NCI-H526 (cell line): ENCODE data around the gene ICOS.

ENCODE experiments used
- DNase-seq, 2 experiments: peaks; one replicate each; lab custom pipeline; 2025; lab: John Stamatoyannopoulos, UW

The ICOS gene, protein sequence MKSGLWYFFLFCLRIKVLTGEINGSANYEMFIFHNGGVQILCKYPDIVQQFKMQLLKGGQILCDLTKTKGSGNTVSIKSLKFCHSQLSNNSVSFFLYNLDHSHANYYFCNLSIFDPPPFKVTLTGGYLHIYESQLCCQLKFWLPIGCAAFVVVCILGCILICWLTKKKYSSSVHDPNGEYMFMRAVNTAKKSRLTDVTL

DNA sequence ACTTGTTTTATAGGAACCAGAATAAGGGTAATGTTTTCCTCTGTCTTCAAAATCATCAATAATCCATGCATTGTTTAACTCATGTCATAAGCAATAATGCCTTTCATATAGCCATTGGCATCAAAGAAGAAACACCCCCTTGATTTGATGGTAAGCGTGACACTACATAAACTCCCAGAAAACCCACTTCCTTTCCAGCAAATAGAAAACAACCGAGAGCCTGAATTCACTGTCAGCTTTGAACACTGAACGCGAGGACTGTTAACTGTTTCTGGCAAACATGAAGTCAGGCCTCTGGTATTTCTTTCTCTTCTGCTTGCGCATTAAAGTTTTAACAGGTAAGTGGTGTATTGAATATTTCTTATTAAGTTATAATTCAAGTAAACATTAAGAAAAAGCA is at the start of gene ICOS:
TSS of gene ICOS (plus strand) at position 229 of the 400 bp plus-strand sequence. CDS start at position 281, 52 bp downstream.
- DNase-seq = no peak

DNA sequence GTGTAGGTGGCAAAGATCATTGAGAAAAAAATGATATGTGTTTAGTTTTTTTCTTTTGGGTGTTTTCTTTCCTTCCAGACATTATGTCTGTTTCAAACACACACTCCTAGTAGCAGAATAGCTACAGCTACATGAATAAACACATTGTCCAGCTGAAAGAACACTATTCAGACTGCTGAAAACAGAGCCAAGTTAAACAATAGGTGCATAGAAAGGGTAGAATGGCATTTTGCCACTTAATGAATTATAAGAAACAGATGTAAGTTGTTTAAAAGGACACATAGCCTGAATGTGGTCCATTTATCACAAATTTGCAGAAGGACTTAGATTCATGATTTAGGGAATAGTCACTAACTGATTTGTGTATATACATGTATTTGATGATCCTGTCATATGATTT is 48.9 kb upstream of the ICOS start:
- peak in 1 of 2 experiments; percentile 3 for DNase-seq

DNA sequence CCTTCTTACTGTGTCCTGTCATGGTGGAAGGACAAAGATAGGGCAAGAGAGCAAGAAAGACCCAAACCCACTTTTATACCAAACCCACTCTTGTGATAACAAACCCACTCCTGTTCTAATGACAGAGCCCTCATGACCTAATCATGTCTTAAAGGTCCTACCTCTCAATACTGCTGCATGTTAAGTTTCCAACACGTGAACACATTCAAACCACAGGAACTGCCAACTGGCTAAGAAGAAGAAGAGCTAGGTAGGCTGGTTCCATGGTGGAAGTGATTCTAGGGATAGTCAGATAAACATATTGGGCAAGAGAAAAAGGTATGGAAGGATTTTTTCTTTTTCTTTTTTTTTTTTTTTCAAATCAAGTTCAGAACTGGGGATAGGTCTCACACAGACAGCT is 47.0 kb upstream of the ICOS start:
- DNase-seq = no peak

DNA sequence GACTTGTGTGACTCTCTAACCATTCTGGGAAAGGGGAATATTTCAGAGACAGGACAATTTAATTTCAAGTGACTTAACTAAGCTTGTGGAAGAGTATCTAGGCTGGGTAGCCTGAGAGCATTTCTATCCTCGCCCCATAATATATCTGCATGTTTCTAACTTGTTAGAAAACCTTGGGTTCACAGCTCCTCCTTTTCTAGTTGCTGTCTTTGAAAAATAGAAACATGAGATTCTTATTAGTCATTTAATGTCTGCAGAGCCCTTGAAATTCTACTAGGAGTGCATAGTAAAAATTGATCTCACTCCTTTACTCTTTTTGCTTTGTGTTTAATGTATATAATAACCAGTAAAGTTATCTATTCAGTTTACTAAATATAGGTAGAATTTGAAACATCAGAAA is 46.6 kb upstream of the ICOS start:
- DNase-seq = no peak

DNA sequence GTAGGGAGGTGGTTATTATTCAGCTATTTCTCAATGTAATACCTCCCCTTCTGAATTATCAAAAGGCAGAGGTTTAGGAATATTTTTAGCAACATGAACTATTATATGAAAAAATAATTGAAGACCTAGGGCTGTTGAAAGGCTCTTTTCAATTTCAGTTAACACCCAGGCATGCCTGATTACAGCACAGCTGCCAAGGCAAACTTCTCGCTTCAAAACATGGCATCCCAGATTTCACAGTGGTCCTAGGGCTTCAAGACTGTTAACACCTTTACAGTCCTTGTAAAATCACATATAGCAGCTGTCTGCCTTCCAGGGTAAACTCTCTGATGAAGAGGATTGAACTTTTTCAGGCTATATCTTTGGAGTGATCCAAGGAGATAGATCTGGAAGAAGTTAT is 45.8 kb upstream of the ICOS start:
- no peak for DNase-seq

DNA sequence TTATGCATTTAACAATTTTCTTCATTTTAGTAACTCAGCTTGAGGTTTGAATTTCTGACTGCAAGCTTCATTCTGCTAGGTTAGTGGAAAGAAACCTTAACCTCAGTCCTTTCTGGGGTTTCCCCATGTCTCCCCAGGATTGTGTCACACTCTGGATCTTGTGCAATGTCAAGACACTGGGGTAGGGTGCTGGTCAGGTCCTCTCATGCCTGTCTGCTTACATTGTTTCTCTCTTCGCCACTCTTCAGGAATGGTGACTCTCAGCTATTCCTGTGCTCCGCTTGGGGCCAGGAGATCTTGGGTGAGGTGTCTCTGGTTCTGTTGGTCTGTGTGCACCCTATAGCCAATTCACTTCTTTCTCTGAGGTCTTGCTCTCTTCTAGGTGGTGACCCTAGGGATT is 45.1 kb upstream of the ICOS start:
- no peak for DNase-seq

DNA sequence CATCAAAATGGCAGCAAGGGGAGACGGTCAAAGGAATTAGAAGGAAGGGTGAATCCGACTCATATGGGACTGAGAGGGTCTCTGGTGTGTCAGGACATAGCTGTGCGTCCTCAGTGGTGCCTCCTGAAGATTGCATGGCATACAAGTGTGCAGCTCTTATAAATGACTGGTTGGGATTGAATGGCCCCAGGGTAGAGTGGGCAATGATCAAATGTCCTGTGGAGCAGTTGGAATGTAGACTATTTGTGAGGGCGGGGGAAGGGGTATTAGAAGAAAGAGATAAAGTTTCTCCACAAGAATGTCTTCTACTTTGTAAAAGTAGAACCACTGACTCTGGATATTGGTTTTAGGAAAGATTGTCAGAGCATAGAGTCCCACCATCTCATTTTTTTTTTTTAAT is 44.4 kb upstream of the ICOS start:
- no peak for DNase-seq

DNA sequence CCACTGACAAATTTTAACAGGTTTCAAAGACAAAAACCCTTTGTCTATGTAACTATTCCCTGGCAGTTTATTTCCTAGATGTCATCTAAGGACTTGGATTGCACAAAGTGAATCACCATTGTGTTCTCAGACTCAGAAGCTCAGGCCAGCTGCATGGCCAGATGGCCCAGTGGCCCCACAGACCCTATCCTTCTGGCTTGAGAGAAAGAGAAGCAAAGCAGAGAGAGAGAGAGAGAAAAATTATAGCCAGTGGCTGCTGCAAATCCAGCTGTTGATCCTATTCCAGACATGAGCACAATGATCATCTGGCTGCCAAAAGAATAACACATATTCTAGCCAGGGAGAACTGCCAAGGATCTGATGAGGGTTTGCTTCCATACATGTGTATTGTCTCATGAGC is 43.2 kb upstream of the ICOS start:
- no peak for DNase-seq

DNA sequence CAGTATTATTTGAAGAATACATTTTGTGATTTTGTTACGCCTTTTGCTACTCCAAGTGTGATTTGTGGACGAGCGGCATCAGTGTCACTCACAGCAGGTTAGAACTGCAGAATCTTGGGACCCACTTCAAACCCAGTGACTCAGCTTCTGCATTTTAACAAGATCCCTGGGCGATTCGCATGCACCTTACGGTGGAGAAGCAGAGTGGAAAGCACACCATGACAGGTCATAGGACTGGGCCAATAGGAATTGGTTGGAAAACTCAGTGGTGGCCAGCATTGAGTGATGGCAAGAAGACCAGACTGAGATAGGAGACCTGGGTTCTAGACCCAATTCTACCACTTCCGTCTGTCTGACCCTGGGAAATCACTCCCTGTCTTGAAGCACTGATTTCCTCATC is 42.7 kb upstream of the ICOS start:
- DNase-seq = no peak

DNA sequence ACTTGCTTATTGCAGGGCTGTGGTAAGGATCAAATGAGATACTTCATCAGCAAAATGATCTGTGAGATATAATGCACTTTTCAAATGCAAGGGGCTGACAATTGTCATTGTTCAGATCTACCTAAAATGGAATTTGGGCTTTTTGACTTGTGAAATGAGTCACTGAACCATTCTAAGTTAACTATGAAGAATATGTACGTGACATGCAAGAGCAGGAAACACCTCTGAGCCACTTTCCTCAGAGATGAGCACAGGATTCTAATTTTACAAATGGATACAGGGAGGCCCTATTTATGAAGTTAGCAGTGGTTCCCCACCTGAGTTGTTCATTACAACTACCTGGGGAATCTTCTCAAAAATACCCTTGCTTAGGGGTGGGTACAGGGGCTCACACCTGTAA is 42.3 kb upstream of the ICOS start:
- no peak for DNase-seq

DNA sequence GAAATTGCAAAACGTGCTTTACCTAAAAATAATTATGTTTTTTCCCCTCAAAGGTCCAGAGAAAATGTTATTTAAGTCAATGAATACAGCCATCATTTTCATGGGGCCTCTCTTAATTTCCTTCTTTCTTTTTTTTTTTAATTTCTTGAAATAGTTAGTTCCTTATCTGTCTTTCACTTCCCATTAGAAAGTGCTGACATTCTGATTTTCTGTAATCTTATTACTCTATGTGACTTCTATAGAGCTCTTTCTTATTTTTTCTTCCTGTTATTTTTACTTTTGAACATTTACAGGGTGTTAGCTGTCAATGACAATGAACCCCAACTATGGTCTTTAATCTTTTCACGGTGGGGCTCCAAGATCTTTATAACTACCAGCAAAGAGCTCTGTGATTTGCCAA is 39.0 kb upstream of the ICOS start:
- no peak for DNase-seq

DNA sequence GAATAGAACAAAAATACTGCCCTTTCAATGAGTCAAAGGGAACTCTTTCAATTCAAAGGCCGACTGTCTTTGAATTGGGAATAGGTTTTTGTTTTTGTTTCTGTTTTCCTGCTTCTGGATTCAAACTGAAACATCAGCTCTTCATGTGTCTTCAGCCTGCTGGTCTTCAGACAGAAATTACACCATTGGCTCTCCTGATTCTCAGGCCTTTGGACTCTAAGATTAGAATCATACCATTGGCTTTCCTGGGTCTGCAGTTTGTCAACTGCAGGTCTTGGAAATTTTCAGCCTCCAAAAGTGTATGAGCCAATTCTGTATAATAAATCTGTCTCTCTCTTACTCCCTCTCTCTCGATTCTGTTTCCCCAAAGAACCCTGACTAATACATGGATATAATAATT is 37.9 kb upstream of the ICOS start:
- DNase-seq = no peak

DNA sequence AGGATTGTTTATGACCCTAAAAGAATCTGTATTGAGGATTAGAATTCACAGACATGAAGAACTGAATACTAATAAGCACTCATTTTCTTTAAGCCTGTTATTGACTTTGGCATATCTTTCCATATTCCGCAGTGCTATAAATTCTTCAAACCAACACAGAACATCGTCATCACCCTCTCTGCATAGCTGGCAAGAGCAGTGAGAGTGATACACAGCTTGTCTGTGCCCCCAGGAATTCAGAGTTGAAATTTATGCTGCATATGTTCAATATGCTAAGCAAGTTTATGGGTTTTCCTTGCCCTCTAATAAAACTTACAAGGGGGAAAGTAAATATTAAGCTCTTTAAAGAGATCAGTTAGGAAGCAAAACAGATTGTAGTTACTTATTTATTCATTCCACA is 36.3 kb upstream of the ICOS start:
- peak; percentile 12 to 22 for DNase-seq

DNA sequence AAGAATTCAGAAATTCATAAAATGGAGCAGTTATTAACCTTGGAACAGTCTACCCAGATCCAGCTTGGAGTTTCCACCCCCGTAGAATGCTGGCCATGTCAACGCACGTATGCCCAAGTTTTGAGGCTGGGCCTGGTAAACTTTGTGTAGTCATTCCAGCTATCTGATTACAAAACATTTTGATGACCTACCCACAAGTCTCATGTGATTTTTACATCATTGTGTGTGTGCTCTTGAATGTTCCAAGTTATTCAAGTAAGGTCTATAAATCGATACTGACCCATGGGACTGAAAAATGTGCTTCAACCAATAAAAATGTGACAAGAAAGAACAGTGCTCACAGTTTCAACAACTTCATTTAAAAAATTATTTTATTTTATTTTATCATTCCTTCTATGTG is 32.5 kb upstream of the ICOS start:
- DNase-seq = no peak

DNA sequence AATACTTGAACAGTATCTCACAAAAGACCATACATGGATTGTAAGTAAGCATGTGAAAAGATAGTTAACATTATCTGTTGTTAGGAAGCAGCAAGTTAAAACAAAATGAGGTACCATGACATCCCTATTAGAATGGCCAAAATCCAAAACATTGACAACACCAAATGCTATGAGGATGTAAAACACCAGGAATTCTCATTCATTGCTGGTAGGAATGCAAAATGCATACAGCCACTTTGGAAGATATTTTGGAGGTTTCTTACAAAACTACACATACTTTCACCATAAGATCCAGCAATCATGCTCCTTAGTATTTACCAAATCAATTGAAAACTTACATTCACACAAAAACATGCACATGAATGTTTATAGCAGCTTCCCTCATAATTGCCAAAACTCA is 30.9 kb upstream of the ICOS start:
- no peak for DNase-seq

DNA sequence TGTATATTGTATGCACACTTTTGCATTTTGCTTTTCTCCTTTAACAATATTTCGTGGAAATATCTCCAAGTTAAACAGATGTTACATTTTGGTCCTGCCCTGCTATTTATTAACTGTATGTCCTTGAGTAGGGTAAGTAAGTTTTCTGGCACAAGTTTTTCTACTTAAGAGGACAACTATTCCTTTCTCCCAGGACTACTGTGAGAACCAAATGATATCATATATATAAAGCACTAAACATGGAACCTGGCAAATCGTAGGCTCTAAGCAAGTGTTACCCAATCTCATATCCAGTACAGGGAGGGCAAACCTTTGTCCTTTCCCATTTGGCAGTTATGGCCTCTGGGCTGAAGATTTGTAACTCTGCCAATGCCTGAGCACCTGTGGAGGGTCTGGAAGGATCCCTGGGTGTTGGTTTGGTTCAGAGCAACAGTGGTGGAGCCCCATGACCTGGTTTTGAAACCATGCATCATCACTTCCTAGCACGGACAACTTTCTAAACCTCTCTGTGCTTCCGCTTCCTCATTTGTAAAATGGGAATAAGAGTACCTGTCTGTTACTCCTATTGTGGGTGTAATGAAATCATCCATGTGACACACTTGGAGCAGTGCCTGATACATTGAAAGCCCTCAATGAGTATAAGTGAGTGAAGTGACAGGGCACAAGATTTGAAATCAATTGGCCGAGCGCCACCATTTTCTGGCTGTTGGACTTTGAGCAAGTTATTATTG is 28.3 kb upstream of the ICOS start:
- DNase-seq = no peak

DNA sequence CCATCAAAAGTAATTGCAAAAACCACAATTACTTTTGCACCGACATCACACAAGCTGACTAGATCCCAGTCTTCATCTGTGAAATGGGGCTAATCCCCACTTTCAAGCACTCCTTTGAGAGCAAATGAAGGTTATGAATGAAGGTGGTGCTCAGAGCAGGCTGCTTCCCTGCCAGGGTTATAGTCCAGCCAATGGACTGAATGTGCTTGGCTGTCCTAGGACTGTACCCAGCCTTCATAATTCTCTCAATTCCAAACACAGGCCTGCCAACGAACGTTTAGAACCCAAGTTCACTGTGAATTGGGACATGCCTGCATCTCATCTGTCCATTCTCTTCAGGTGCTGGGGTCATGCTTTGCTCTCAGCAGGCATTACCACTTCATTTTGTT is 27.8 kb upstream of the ICOS start:
- no peak for DNase-seq

DNA sequence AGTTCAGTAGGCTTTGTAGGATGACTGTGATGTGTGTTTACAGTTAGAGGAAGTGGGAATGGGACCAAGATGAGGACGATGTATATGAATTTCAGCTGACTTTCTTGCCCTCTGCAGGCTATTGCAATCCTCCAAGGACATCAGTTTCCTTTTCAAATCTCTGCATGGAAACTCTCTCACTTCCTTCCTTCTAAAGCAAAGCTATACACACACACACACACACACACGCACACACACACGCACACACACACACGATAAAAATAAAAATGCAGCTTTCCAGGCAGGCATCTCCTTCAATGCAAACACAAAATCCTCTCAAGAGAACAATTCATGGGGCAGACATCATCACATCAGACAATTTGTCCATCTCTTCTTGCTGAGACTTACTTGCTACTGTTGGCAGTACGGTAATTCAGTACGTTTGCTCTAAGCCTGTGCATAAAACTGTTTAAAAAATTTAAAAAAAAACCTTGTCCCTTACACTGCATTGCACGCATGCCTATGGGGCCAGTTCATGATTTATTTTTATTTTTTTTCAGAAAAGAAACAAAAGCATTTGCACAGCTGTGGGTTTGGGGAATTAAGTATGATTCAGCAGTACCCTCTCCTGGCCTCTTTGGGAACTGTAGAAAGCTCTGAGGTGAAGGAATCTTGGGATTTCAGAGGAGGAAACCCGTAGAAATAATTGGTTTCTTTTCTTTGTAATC is 27.1 kb upstream of the ICOS start:
- peak in 1 of 2 experiments; percentile 37 for DNase-seq

DNA sequence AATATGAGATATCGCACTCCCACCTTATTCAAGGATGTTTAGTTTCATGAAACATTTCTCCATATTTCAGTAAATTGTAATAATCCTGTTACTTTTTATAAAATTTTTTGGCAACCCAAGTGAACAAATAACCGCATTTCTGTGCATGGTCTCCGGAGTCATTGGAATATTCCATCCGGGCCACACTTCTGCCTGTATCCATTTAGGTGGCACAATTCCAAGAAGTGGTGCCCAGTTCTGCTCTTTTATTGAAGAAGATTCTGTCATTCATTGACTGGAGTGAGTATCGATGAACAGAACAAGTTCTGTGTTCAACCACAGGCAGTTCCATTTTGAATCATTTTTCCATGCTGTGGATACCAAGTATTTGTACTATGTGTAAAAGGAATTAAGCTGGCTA is 26.6 kb upstream of the ICOS start:
- no peak for DNase-seq

DNA sequence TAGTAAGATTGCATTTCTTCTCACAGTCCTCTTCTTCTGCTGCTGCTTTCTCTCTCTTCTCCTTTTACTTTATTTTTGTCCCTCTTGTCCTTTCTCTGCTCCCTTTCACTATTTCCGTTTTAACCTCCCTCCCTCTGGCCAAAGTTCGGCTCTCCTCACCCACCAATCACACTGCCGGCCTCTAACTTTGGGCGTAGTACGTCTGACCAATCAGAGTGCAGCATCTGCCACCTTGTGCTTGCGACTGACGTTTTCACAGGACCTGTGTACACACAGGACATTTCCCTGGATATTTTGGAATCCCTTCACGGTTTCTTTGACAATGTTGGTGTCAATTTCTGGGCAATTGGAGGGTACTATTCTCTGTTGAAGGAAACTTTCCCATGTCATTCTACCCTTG is 22.6 kb upstream of the ICOS start:
- DNase-seq = no peak

DNA sequence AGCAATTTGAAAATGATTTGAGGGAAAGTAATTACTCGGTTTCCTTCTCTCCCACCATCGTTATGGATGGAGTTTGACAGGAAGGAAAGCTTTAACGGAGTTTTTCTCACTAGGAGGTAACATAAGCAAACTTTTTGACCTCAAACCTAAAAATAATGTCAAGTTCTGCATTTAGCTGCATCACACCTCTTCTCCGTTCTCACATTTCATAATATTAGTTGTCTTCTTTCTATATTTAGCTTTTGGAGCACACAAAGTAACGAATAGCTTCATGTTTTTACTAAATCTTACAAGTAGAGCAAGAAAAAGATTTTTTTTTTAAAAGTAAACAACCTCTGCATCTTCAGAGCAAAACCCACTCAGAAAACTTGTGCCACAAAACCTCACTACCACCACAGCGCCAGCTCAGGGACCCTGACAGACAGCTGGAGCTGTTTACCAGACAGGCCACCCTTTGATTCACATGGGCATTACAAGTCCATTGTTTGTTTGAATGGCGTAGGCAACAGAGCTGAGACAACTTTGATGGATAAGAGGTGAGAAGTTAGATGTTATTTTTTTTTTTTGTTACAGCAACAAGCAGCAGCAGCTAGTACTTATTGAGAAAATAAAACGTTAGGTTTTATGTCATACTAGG is 21.9 kb upstream of the ICOS start:
- no peak for DNase-seq

DNA sequence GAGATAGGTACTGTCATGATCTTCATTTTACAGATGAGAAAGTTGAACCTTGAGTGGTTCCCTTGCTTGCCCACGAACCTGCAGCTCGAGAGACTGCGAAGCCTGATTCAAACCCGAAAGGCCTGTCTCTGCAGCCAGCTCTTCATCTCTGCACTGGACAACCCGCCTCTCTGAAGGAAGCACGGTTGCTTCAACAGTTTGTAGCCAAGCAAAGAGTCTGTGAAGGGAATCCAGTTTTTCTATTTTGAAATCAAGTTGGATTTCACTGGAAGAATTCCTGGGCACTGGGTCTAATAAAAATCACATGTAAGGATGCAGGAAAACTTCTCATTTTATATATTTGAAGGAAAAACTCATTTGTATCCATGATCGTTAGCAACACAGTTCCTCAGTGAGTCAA is 21.3 kb upstream of the ICOS start:
- DNase-seq = no peak

DNA sequence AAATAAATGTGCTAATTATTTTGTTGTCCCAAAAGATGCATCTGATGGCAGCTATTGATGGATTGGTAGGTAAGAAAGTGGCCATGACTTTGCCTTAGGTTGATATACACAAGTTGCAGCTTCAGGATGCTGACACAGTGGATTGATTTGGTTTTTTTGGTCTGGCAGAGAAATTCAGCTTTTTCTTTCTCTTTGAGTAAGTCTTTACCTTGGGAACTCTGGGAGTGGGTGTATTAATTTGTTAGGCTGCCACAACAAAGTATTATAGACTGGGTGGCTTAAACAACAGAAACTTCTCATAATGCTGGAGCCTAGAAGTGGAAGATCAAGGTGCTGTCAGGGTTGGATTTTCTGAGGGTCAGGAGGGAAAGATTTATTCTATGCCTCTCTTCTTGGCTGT is 19.8 kb upstream of the ICOS start:
- no peak for DNase-seq
